Measurements from ENCODE around the gene SYNE2.

Gene SYNE2

GRCh38 chr14:64118892-64119291, 266.1 kb downstream of the SYNE2 start:
- in situ Hi-C loops (cut with HindIII; ENCODE audit: low sequenced_read_pairs), result no loop called here
- DNase-seq (ENCODE audit: low read depth, low spot score), result no peak
- no peak overlapping the region for H3K4me3 ChIP-seq (ENCODE audit: low read depth, low read length)
- no peak for TF ChIP-seq CTCF (IDR thresholded peaks at IDR 0.05; ENCODE audit: low read depth, low read length)

GRCh38 chr14:64119500-64119899, 266.7 kb downstream of the SYNE2 start:
- in situ Hi-C loops (cut with HindIII; ENCODE audit: low sequenced_read_pairs), result no loop called here
- no peak overlapping the region for H3K4me3 ChIP-seq (ENCODE audit: low read depth, low read length)
- DNase-seq (ENCODE audit: low read depth, low spot score), result no peak
- TF ChIP-seq CTCF (IDR thresholded peaks at IDR 0.05; ENCODE audit: low read depth, low read length), result no peak

GRCh38 chr14:64119980-64120379, 267.2 kb downstream of the SYNE2 start:
- DNase-seq (ENCODE audit: low read depth, low spot score), result no peak
- no peak overlapping the region for H3K4me3 ChIP-seq (ENCODE audit: low read depth, low read length)
- no peak for TF ChIP-seq CTCF (IDR thresholded peaks at IDR 0.05; ENCODE audit: low read depth, low read length)
- in situ Hi-C loops (cut with HindIII; ENCODE audit: low sequenced_read_pairs), result no loop called here

GRCh38 chr14:64123241-64123822, 270.5 kb downstream of the SYNE2 start:
- no peak for DNase-seq (ENCODE audit: low read depth, low spot score)
- H3K4me3 ChIP-seq (ENCODE audit: low read depth, low read length), result no peak overlapping the region
- in situ Hi-C loops (cut with HindIII; ENCODE audit: low sequenced_read_pairs), result no loop called here
- no peak for TF ChIP-seq CTCF (IDR thresholded peaks at IDR 0.05; ENCODE audit: low read depth, low read length)

GRCh38 chr14:64125270-64125669, 272.5 kb downstream of the SYNE2 start:
- H3K4me3 ChIP-seq (ENCODE audit: low read depth, low read length), result no peak overlapping the region
- TF ChIP-seq CTCF (IDR thresholded peaks at IDR 0.05; ENCODE audit: low read depth, low read length), result no peak
- no peak for DNase-seq (ENCODE audit: low read depth, low spot score)
- in situ Hi-C loops (cut with HindIII; ENCODE audit: low sequenced_read_pairs), result no loop called here

- no peak for TF ChIP-seq CTCF (IDR thresholded peaks at IDR 0.05; ENCODE audit: low read depth, low read length)
- DNase-seq (ENCODE audit: low read depth, low spot score), result no peak
- in situ Hi-C loops (cut with HindIII; ENCODE audit: low sequenced_read_pairs), result no loop called here
- no peak overlapping the region for H3K4me3 ChIP-seq (ENCODE audit: low read depth, low read length)
These were observed 273.7 kb downstream of the SYNE2 start for GRCh38 chr14:64126548-64126947.

All from astrocyte of the spinal cord (primary cell).